NCI-H2107 treated with DMSO at 0.1 percent for 48 hours (cell line): ENCODE measurements around the gene KMT2E.

ENCODE experiments used
- DNase-seq: peaks from one replicate; lab custom pipeline; 2025; ENCODE audit not compliant: unreplicated experiment; lab: John Stamatoyannopoulos, UW

KMT2E gene

DNA sequence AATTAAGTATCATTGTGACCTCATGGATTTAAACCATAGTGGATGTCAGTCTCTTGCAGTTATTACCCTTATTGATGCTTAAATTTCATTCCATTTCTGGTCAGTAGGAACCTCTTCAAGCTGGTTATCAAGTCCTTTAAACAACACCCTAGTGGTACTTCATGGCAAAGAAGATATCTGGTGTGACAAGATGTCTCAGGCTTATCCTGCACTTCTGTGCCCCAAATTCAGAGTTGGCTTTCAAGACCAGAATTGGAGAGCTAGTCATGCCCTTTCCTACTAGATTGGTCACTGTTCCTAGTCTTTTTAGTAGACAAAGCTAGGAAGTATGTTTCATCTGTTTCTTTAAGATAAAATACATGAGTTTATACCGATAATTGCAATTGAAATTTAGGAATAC, 54.9 kb downstream of the KMT2E start:
- no peak for DNase-seq

DNA sequence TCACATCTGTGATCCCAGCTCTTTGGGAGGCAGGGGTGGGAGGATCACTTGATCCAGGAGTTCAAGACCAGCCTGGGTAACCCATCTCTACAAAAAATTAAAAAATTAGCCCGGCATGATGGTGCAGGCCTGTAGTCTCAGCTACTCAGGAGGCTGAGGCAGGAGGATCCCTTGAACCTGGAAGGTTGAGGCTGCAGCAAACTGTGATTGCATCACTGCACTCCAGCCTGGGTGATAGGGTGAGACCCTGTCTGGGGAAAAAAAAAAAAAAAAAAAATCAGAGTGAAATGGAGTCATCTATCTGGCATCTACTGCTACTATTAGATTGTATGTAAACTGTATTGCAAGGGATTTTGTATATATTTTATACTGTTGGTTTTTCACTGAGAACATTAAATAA, 59.1 kb downstream of the KMT2E start:
- DNase-seq, result no peak

DNA sequence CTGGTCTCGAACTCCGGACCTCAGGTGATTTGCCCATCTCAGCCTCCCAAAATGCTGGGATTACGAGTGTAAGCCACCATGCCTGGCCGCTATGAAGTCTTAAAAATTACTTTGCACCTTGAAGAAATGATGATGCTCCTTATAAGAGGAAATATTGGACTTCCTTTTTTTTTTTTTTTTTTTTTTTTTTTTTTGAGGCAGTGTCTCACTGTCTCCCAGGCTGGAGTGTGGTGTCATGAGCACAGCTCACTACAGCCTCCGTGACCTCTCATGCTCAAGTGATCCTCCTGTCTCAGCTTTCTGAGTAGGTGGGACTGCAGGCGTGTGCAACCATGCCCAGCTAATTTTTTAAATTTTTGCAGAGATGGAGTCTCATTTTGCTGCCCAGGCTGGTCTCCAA, 65.3 kb downstream of the KMT2E start:
- DNase-seq, result no peak

DNA sequence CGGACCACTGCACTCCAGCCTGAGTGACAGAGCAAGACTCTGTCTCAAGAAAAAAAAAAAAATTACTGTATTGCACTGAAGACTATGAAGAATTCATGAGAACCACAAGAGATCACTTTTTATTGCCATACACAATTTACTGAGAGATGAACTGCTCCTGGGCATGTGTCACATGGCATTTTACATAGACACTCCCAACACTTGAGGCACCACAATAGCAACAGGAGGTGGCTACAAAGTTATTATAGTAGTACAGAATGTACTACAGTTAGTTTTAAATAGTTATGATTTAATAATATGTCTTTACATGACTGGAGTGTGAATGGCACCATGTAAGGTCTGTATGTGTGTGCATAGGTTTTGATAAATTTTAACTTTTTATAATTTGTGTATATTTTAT, 70.6 kb downstream of the KMT2E start:
- DNase-seq, result no peak

GRCh38 chr7:105086850-105087249, 72.8 kb downstream of the KMT2E start:
- no peak for DNase-seq

- DNase-seq, result no peak
Measured at GRCh38 chr7:105087981-105088380, 74.0 kb downstream of the KMT2E start.

DNA sequence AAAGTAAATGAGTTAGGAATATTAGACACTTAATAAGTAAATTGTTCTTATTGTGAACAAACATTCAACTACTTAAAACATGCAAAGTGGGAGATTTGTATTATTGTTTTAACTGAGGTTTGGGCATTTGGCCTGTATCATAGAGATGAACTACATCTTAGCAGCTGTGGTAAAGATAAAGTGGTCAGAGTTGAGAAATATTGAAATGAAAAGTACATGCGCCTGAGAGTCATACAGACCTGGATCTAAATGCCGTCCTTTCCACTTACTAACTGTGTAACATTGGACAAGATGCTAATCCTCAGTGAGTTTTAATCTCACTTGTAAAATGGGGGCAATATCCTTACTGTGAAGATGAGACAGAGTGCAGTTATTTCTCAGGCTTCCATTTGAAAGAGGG, 74.5 kb downstream of the KMT2E start:
- no peak for DNase-seq

DNA sequence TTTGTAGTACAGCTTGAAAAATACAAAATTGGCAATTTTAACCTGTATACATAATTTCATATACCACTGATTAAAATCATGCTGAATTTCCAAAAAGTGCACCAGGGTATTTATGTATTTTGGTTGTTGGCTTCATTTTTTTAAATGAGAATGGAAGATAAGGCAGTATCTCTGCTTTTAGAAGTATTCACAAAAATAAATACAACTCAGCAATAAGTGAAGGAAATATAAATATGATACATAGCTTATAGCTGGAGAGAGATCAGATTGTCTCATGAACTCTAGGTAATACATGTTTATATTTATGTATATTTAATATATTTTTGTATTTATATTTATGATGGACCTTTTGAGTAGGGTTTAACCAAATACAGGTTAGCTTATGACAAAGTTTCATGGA, 81.0 kb downstream of the KMT2E start:
- DNase-seq, result no peak

DNA sequence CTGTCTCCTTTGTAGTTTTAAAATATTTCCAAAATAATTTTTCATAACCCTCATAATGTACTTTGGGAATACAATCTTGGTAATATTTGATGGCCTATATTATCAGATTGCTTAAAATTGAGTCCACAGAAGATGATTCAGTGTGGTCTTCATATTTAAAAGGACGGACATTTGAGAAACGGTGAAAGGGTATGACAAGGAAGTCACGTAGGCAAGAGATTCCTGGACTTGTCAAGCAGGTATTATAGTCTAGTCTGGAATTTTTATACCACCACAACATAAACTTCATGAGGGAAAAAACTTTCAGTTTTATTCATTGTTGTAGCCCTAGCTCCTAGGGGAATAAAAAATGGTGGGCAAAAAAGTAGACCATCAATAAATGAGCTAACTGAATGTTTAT, 82.3 kb downstream of the KMT2E start:
- no peak for DNase-seq

DNA sequence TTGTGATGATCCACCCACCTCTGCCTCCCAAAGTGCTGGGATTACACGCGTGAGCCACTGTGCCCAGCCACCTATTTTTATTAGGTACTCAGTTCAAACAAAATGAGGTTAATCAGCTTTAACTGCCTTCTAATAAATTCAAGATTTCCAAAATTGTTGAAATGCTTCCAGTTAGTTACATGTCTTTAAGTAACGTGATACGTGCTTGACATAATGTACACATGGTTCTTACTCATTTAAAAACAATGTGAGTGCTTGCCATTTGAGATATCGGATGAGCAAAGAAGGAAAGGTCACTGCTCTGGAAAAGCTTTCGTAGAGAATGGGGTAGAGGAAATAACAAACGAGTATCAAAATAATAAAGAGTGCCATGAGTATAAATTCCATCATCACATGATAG, 83.6 kb downstream of the KMT2E start:
- no peak for DNase-seq

DNA sequence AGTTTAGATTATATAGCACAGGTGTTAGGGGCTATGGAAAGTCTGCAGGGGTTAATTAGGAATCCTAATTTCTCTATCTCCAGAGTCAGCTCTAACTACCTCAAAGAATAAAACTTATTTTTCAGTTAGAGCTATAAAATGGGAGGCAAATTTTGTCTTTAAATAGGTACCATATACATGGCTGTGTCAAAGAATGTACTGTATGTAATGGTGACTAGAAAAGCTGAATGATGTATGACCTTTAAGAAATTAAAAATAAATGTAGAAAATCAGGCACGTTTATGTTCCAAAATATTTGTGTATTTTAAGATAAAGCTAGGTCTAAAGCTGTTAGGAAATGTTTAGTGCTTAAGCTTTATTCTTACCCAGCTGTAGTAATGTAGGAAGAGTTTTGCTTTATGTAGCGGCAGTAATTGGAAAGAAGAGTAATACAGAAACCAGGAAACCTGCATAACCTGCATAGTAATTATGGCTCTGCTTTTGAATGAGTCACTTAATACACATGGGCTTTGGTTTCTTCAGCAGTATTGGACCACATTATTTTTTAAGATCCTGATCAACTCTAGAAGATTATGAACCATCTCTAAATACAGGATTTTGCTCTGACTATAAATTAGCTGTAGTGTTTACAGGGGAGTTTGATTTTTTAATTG, 85.0 kb downstream of the KMT2E start:
- DNase-seq, result no peak

DNA sequence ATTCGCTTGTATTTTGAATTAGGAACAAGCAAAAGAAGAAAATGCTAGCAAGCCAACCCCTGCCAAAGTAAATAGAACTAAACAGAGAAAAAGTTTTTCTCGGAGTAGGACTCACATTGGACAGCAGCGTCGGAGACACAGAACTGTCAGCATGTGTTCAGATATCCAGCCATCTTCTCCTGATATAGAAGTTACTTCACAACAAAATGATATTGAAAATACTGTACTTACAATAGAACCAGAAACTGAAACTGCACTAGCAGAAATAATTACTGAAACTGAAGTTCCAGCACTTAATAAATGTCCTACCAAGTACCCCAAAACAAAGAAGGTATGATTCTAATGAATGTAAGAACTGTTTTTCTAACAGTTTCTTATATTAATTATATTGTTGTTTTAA, 87.9 kb downstream of the KMT2E start:
- DNase-seq, result no peak

DNA sequence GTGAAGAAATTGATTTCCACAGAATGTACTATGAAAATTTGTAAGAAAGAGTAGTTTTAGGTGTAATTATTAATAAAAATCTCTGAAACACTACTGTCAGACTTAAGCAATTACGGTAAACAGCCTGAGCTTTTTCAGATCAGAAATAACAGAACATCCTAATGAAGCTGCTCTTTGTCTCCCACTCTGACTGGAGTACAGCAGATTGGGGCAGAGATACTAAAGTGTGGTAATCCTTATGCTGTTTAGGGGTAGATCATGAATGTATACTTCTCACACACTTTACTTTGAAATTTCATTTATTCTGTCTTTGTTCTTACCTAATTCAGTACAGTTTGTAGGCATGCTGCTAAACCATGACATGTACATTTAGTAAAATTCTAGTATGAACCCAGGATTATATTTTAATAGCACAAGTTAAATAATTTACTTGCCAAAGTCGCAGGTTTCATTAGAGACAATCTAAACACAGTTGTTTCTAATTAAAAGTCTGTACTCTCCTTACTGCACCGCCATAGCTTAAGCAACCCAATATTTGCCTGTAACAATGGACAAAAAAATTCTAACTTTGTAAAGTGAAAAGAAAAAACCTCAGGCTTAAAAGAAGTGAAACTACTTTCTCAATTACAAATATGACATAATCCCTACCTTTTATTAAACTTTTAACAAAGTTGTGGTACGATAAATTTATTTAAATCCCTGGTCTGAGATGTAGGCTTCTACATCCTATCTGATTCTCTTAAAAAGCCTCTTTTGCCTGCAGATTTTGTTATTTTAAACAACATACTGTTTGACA, 88.8 kb downstream of the KMT2E start:
- no peak for DNase-seq

- DNase-seq, result no peak
Measured at GRCh38 chr7:105105579-105105978, 91.6 kb downstream of the KMT2E start.

GRCh38 chr7:105106473-105106872, 92.5 kb downstream of the KMT2E start:
- DNase-seq, result no peak

GRCh38 chr7:105107458-105107857, 93.5 kb downstream of the KMT2E start:
- DNase-seq, result no peak

DNA sequence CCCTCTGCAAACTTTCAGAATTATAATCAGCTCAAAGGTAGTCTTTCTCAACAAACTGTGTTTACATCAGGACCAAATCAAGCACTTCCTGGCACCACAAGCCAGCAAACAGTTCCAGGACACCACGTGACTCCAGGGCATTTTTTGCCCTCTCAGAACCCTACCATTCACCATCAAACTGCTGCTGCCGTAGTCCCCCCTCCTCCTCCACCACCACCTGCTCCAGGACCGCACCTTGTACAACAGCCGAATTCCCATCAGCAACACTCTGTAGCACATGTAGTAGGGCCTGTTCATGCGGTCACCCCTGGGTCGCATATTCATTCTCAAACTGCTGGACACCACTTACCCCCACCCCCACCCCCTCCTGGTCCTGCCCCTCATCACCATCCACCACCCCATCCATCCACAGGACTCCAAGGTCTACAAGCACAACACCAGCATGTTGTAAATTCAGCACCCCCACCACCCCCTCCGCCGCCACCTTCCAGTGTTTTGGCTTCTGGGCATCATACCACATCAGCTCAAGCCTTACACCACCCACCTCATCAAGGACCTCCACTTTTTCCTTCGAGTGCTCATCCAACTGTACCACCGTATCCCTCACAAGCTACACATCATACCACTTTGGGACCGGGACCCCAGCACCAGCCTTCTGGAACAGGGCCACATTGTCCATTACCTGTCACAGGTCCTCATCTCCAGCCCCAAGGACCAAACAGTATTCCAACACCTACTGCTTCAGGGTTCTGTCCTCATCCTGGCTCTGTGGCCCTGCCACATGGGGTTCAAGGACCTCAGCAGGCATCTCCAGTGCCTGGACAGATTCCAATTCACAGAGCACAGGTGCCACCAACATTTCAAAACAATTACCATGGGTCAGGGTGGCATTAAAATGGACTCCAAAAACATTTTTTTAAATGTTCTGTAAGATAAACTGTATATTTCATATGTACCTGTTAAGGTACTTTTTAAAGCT, 98.7 kb downstream of the KMT2E start:
- no peak for DNase-seq

DNA sequence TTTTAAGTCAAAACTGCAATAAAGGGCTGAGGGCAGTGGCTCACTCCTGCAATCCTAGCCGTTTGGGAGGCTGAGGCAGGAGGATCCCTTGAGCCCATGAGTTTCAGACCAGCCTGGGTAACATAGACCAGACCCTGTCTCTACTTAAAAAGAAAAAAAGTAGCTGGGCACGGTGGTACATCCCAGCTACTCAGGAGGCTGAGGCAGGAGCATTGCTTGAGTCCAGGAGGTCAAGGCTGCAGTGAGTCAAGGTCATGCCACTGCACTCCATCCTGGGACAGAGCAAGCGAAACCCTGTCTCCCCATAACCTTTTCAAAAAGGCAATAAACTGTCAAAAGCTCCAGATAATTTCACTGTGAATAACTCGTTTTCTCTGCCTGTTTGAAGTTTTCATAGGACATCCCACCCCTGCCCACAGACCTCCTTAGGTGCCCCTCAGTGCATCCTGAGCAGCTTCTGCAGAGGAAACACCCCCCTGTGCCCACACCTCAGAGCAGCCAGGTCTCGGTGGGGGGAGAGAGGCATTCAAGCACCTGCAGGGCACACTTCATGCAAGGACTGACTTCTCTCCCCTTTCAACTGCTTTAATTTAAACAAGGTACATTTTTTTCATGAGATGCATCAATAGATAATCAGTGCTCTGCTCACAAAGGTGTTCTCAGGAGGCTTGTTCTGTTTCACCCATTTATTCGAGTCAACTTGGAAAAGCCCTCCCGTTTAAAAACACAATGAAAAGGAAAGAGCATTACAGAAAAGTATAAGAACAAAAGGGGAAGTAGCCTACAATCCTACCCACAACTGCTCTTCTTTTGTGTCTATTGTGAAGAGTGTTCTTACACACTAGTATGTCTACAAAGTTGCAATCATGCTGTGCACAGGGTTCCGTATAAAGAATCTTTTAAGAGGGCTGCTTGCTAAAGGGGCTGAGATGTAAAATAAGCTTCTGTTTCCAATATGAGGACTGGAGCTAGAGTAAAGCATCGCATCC, 104.9 kb downstream of the KMT2E start:
- no peak for DNase-seq

DNA sequence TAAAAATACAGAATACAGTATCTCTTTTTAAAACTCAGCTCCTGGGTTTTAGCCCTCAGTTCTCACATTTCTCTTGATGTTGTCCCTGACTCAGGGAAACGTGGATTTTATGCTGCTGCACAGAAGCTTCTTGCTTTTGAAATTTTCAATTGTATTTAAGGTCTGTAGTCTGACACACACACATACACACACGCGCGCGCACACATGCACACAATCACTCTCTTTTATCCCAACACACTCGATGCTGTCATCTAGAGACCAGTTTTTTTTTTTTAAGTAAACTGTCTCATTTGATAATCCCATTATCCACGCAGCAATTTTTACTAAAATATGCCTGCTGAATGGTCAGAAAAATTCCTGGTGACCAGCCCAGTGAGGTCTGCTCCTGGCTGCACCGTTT, 108.6 kb downstream of the KMT2E start:
- no peak for DNase-seq

DNA sequence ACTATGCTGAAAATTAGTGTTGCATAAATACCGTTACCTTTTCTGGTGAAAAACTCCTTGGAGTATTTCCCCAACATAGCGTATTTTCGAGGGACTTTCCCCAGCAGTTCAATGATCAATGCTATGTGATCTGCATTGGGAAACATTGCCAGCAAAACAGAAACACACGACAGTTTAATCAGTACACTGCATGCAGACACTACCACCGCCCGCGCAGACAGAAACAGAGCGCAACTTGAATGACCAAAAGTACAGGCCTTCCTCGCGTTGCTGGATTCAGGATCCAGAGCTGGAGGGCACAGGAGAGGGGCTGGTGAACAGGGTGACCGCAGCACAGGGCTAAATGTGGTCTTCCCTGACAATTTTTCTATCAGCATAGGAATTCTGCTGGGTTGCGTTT, 111.7 kb downstream of the KMT2E start:
- DNase-seq, result no peak
